Measurements from ENCODE around the gene INSYN2A.

Gene INSYN2A

GRCh38 chr10:127215866-127216265 is 19.5 kb upstream of the INSYN2A start:
- no peak for TF ChIP-seq CTCF (conservative IDR thresholded peaks at IDR 0.05; ENCODE audit: control insufficient read depth, insufficient read depth, low read depth, low read length)
- no peak overlapping the region for H3K4me3 ChIP-seq (ENCODE audit: control insufficient read depth, low read depth, low read length)
- DNase-seq (ENCODE audit: low read depth), result no peak

- H3K4me3 ChIP-seq (ENCODE audit: control insufficient read depth, low read depth, low read length), result no peak overlapping the region
- TF ChIP-seq CTCF (conservative IDR thresholded peaks at IDR 0.05; ENCODE audit: control insufficient read depth, insufficient read depth, low read depth, low read length), result no peak
- DNase-seq (ENCODE audit: low read depth), result no peak
These were observed 14.6 kb upstream of the INSYN2A start for GRCh38 chr10:127210936-127211466.

- TF ChIP-seq CTCF (conservative IDR thresholded peaks at IDR 0.05; ENCODE audit: control insufficient read depth, insufficient read depth, low read depth, low read length), result no peak
These were observed 10.7 kb upstream of the INSYN2A start for GRCh38 chr10:127207081-127207480.

GRCh38 chr10:127203067-127203466 is 6.7 kb upstream of the INSYN2A start:
- TF ChIP-seq CTCF (conservative IDR thresholded peaks at IDR 0.05; ENCODE audit: control insufficient read depth, insufficient read depth, low read depth, low read length), result no peak
- H3K4me3 ChIP-seq (ENCODE audit: control insufficient read depth, low read depth, low read length), result no peak overlapping the region
- no peak for DNase-seq (ENCODE audit: low read depth)

More at GRCh38 chr10:127207081-127207480, 10.7 kb upstream of the INSYN2A start:
- no peak overlapping the region for H3K4me3 ChIP-seq (ENCODE audit: control insufficient read depth, low read depth, low read length)
- no peak for DNase-seq (ENCODE audit: low read depth)

- no peak overlapping the region for H3K4me3 ChIP-seq (ENCODE audit: control insufficient read depth, low read depth, low read length)
- no peak for DNase-seq (ENCODE audit: low read depth)
- no peak for TF ChIP-seq CTCF (conservative IDR thresholded peaks at IDR 0.05; ENCODE audit: control insufficient read depth, insufficient read depth, low read depth, low read length)
These were observed 4.3 kb upstream of the INSYN2A start for GRCh38 chr10:127200646-127201045.

GRCh38 chr10:127198721-127199120 is 2.3 kb upstream of the INSYN2A start:
- no peak for DNase-seq (ENCODE audit: low read depth)
- H3K4me3 ChIP-seq (ENCODE audit: control insufficient read depth, low read depth, low read length), result no peak overlapping the region
- TF ChIP-seq CTCF (conservative IDR thresholded peaks at IDR 0.05; ENCODE audit: control insufficient read depth, insufficient read depth, low read depth, low read length), result no peak

- DNase-seq (ENCODE audit: low read depth), result no peak
- TF ChIP-seq CTCF (conservative IDR thresholded peaks at IDR 0.05; ENCODE audit: control insufficient read depth, insufficient read depth, low read depth, low read length), result no peak
These were observed 1.9 kb upstream of the INSYN2A start for GRCh38 chr10:127198307-127198706.

More at GRCh38 chr10:127198307-127198706, 1.9 kb upstream of the INSYN2A start:
- no peak overlapping the region for H3K4me3 ChIP-seq (ENCODE audit: control insufficient read depth, low read depth, low read length)
